ENCODE results near the gene EVL. TPM values are rescaled to one million over a fixed set of nuclear protein-coding genes. Genes with fewer than 3 reads are reported as not detected.

EVL gene
- total and polyA plus RNA-seq, 2 donors (not counting 1 experiment from before 2014, with no cell fraction given), result 23.5 to 28.1 TPM

- H3K4me1 ChIP-seq (ENCODE audit: control insufficient read depth, extremely low read depth, insufficient read depth, low read length), result peaks cover 9% of the 10 kb centered on the region
- no peaks in the 10 kb centered on the region for H3K9me3 ChIP-seq (ENCODE audit: control insufficient read depth, insufficient read depth, low read depth, low read length)
- no peak overlapping the region for H2AFZ ChIP-seq (ENCODE audit: low read length)
- H3K4me2 ChIP-seq (ENCODE audit: extremely low read depth, insufficient read depth, low read length), result no peak overlapping the region
- H3K9ac ChIP-seq (ENCODE audit: insufficient read depth, low read length), result no peak overlapping the region
- DNase-seq (ENCODE audit: low read depth in 2 of 2), result no peak
- no peaks in the 10 kb centered on the region for H3K27me3 ChIP-seq (ENCODE audit: control insufficient read depth, insufficient read depth, low read length)
- no peak overlapping the region for H3K27ac ChIP-seq (ENCODE audit: insufficient read depth, low read length)
- peaks cover 2% of the 10 kb centered on the region for H3K36me3 ChIP-seq (ENCODE audit: control insufficient read depth, insufficient read depth, low read length)
- H3K4me3 ChIP-seq (replicated peaks in 1 of 4; ENCODE audit: control extremely low read depth in 1 of 4, insufficient read depth in 1 of 4, low read depth in 3 of 4, low read length in 4 of 4), result no peak overlapping the region
- no peaks in the 10 kb centered on the region for H3K79me2 ChIP-seq (ENCODE audit: control insufficient read depth, insufficient read depth, low read length)
- no peak for TF ChIP-seq CTCF (conservative IDR thresholded peaks at IDR 0.05 in 1 of 2, IDR thresholded peaks at IDR 0.05 in 1 of 2; ENCODE audit: low read depth in 1 of 2, low read length in 2 of 2)
- TF ChIP-seq EZH2 (IDR thresholded peaks at IDR 0.05; ENCODE audit: low read length, missing control alignments), result no peak
- no peaks in the 10 kb centered on the region for H4K20me1 ChIP-seq (ENCODE audit: control insufficient read depth, extremely low read depth, insufficient read depth, low read length)
Observed at GRCh38 chr14:100103250-100104005, 38.2 kb downstream of the EVL start.

DNA sequence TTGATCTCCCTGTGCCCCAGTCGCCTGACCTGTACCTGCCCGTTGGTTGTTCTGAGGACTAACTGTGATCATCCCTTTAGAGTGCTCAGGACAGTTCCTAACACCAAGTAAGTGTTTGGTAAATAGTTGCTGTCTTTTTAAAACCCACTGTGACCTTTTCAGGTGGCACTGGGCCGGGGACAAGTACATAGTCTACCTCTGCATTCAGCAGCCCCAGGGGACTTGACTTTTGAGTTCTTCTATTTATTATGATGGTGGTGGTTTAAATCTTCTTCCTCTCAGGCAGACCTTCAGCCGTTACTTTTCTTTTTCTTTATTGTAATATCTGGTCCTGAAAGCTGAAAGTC, 38.8 kb downstream of the EVL start:
- Histone ChIP-seq H3K79me2 (ENCODE audit: control insufficient read depth, insufficient read depth, low read length) (no peaks in the 10 kb centered on the region), H2AFZ (ENCODE audit: low read length) (no peak overlapping the region), H3K4me3 (replicated peaks in 1 of 4; ENCODE audit: control extremely low read depth in 1 of 4, insufficient read depth in 1 of 4, low read depth in 3 of 4, low read length in 4 of 4) (no peak overlapping the region), H3K9ac (ENCODE audit: insufficient read depth, low read length) (no peak overlapping the region), H3K4me1 (ENCODE audit: control insufficient read depth, extremely low read depth, insufficient read depth, low read length) (peaks cover 12% of the 10 kb centered on the region), H3K4me2 (ENCODE audit: extremely low read depth, insufficient read depth, low read length) (no peak overlapping the region), H3K36me3 (ENCODE audit: control insufficient read depth, insufficient read depth, low read length) (no peaks in the 10 kb centered on the region), H3K27ac (ENCODE audit: insufficient read depth, low read length) (no peak overlapping the region), H4K20me1 (ENCODE audit: control insufficient read depth, extremely low read depth, insufficient read depth, low read length) (no peaks in the 10 kb centered on the region), H3K27me3 (ENCODE audit: control insufficient read depth, insufficient read depth, low read length) (no peaks in the 10 kb centered on the region), H3K9me3 (ENCODE audit: control insufficient read depth, insufficient read depth, low read depth, low read length) (no peaks in the 10 kb centered on the region)
- no peak for DNase-seq (ENCODE audit: low read depth in 2 of 2)
- TF ChIP-seq EZH2 (IDR thresholded peaks at IDR 0.05; ENCODE audit: low read length, missing control alignments), result no peak
- no peak for TF ChIP-seq CTCF (conservative IDR thresholded peaks at IDR 0.05 in 1 of 2, IDR thresholded peaks at IDR 0.05 in 1 of 2; ENCODE audit: low read depth in 1 of 2, low read length in 2 of 2)

GRCh38 chr14:100104523-100105300, 39.5 kb downstream of the EVL start:
- no peak for TF ChIP-seq CTCF (conservative IDR thresholded peaks at IDR 0.05 in 1 of 2, IDR thresholded peaks at IDR 0.05 in 1 of 2; ENCODE audit: low read depth in 1 of 2, low read length in 2 of 2)
- TF ChIP-seq EZH2 (IDR thresholded peaks at IDR 0.05; ENCODE audit: low read length, missing control alignments), result no peak
- H3K27ac ChIP-seq (ENCODE audit: insufficient read depth, low read length), result no peak overlapping the region
- H3K9ac ChIP-seq (ENCODE audit: insufficient read depth, low read length), result no peak overlapping the region
- H4K20me1 ChIP-seq (ENCODE audit: control insufficient read depth, extremely low read depth, insufficient read depth, low read length), result no peaks in the 10 kb centered on the region
- H2AFZ ChIP-seq (ENCODE audit: low read length), result no peak overlapping the region
- H3K27me3 ChIP-seq (ENCODE audit: control insufficient read depth, insufficient read depth, low read length), result no peaks in the 10 kb centered on the region
- H3K79me2 ChIP-seq (ENCODE audit: control insufficient read depth, insufficient read depth, low read length), result no peaks in the 10 kb centered on the region
- no peaks in the 10 kb centered on the region for H3K9me3 ChIP-seq (ENCODE audit: control insufficient read depth, insufficient read depth, low read depth, low read length)
- peaks cover 12% of the 10 kb centered on the region for H3K4me1 ChIP-seq (ENCODE audit: control insufficient read depth, extremely low read depth, insufficient read depth, low read length)
- no peak overlapping the region for H3K4me2 ChIP-seq (ENCODE audit: extremely low read depth, insufficient read depth, low read length)
- peak; percentile 45 to 56 for DNase-seq (ENCODE audit: low read depth in 2 of 2)
- H3K36me3 ChIP-seq (ENCODE audit: control insufficient read depth, insufficient read depth, low read length), result no peaks in the 10 kb centered on the region
- H3K4me3 ChIP-seq (replicated peaks in 1 of 4; ENCODE audit: control extremely low read depth in 1 of 4, insufficient read depth in 1 of 4, low read depth in 3 of 4, low read length in 4 of 4), result no peak overlapping the region

Data from fibroblast of lung (primary cell).